Activated CD8-positive, alpha-beta T cell treated with anti-CD3 and anti-CD28 coated beads for 36 hours (primary cell): Measurements from ENCODE around the gene LAMC1. TPM values are rescaled to one million over a fixed set of nuclear protein-coding genes. Genes with fewer than 3 reads are reported as not detected.

Experiments
- ATAC-seq: fragments of 200-7000 bp; cut with Tn5 transposase; one replicate; pipeline ENCODE4 v1.10.0; 2021; ENCODE audit warnings: mild to moderate bottlenecking, moderate library complexity
- CTCF ChIA-PET: fragments of 350-600 bp; sonication (Branson Sonifier 250); formaldehyde crosslinking; loops from one replicate; lab custom pipeline; 2021; ENCODE audit warnings: antibody characterized with exemption; lab: Charles Lee
- POLR2A ChIA-PET: fragments of 350-600 bp; sonication (Branson Sonifier 250); formaldehyde crosslinking; loops from one replicate; lab custom pipeline; 2021; ENCODE audit warnings: antibody characterized with exemption; lab: Charles Lee
- DNase-seq: peaks from one replicate; pipeline ENCODE4 v3.0.0-alpha.2; 2020
- H3K27ac Mint-ChIP-seq: one replicate; pipeline ENCODE4 v1.8.0; 2021; ENCODE audit warnings: mild to moderate bottlenecking, mixed read lengths
- H3K27me3 Mint-ChIP-seq: one replicate; pipeline ENCODE4 v1.8.0; 2021; ENCODE audit warnings: mixed read lengths
- H3K36me3 Mint-ChIP-seq: one replicate; pipeline ENCODE4 v1.8.0; 2021; ENCODE audit warnings: low read depth, mixed read lengths
- H3K4me1 Mint-ChIP-seq: one replicate; pipeline ENCODE4 v1.8.0; 2021; ENCODE audit warnings: low read depth, mixed read lengths
- H3K4me3 Mint-ChIP-seq: one replicate; pipeline ENCODE4 v1.8.0; 2021; ENCODE audit warnings: mild to moderate bottlenecking, moderate library complexity, mixed read lengths
- H3K9me3 Mint-ChIP-seq: one replicate; pipeline ENCODE4 v1.8.0; 2021; ENCODE audit warnings: mixed read lengths
- intact Hi-C: fragments of 100-400 bp; cut with micrococcal nuclease; formaldehyde crosslinking; loops from one replicate; pipeline ENCODE4 v1.10.0; 2022
- total RNA-seq, 2 experiments: library from RNA; stranded (reverse); gene quantifications; one replicate each; pipeline ENCODE4 v1.2.3, GENCODE V29; 2021
- TF ChIP-seq, protein P1 (sequence below): fragments of 200-600 bp; IDR thresholded peaks from one replicate; pipeline ENCODE4 v1.8.0; 2022; ENCODE audit warnings: antibody characterized with exemption, mild to moderate bottlenecking

Gene LAMC1
- total RNA-seq, 2 experiments from 2014 or later = 0.22 to 0.23 TPM

GRCh38 chr1:182996816-182997215, 26.4 kb upstream of the LAMC1 start:
- intact Hi-C loops = no loop called here
- Mint-ChIP-seq H3K27ac (no peak overlapping the region), H3K36me3 (no peaks in the 10 kb centered on the region), H3K4me1 (no peaks in the 10 kb centered on the region), H3K9me3 (no peaks in the 10 kb centered on the region), H3K27me3 (peaks cover 26% of the 10 kb centered on the region), H3K4me3 (no peak overlapping the region)
- CTCF ChIA-PET = no interaction called here
- ATAC-seq (no peak), DNase-seq (no peak)
- TF ChIP-seq, protein P1, sequence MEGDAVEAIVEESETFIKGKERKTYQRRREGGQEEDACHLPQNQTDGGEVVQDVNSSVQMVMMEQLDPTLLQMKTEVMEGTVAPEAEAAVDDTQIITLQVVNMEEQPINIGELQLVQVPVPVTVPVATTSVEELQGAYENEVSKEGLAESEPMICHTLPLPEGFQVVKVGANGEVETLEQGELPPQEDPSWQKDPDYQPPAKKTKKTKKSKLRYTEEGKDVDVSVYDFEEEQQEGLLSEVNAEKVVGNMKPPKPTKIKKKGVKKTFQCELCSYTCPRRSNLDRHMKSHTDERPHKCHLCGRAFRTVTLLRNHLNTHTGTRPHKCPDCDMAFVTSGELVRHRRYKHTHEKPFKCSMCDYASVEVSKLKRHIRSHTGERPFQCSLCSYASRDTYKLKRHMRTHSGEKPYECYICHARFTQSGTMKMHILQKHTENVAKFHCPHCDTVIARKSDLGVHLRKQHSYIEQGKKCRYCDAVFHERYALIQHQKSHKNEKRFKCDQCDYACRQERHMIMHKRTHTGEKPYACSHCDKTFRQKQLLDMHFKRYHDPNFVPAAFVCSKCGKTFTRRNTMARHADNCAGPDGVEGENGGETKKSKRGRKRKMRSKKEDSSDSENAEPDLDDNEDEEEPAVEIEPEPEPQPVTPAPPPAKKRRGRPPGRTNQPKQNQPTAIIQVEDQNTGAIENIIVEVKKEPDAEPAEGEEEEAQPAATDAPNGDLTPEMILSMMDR = no peak
- POLR2A ChIA-PET = no interaction called here

GRCh38 chr1:182998482-182998881, 24.7 kb upstream of the LAMC1 start:
- H3K9me3 Mint-ChIP-seq = no peaks in the 10 kb centered on the region
- H3K36me3 Mint-ChIP-seq = no peaks in the 10 kb centered on the region
- H3K27ac Mint-ChIP-seq = no peak overlapping the region
- DNase-seq (no peak), ATAC-seq (no peak)
- H3K4me3 Mint-ChIP-seq = no peak overlapping the region
- intact Hi-C loops = no loop called here
- no peaks in the 10 kb centered on the region for H3K4me1 Mint-ChIP-seq
- TF ChIP-seq, protein P1 = no peak
- ChIA-PET POLR2A (no interaction called here), CTCF (no interaction called here)
- peaks cover 29% of the 10 kb centered on the region for H3K27me3 Mint-ChIP-seq

DNA sequence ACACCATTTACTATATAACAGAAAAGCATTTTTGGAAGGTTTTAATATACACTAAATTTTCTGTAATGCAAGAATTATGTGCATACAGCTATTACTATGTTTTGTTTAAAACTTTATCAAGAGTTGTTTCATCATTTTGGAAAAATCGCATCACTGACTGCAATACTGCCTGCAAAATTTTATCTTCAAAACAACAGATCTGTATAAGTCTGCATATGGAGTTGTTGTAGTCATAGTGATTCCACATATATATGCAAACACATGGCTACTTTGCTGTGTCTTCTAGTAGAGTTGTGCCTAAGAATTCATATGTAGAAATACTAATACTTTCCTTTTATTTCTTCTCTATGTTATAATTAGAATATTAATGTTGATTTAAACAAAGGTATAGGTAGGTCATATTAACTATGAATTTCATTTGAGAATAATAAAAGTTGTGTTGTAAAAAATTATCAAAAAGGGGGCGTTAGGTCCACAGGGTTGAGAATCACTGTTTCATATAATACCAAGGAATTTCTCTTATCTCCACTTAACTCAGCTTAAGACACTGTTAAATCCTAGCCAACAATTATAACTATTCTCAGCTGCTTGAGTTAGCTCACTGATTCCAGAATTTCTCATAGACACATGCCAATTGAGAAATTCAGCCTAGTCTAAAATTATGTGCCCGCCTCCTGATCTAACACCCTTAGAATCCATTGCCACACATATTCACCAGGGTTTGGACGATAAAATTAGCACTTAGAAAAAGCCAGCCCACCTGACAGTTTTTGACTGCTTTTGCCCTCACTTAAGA, 22.9 kb upstream of the LAMC1 start:
- intact Hi-C loops = no loop called here
- DNase-seq = no peak
- H3K27me3 Mint-ChIP-seq = peaks cover 37% of the 10 kb centered on the region
- CTCF ChIA-PET = interaction anchor here (1.0 kb wide), 1 partner anchor 33 kb away, joined by 3 read pairs; no protein-coding TSS in a partner anchor
- no peaks in the 10 kb centered on the region for H3K4me1 Mint-ChIP-seq
- H3K4me3 Mint-ChIP-seq = no peak overlapping the region
- TF ChIP-seq, protein P1 = no peak
- POLR2A ChIA-PET = no interaction called here
- ATAC-seq = no peak
- H3K27ac Mint-ChIP-seq = no peak overlapping the region
- H3K36me3 Mint-ChIP-seq = no peaks in the 10 kb centered on the region
- H3K9me3 Mint-ChIP-seq = no peaks in the 10 kb centered on the region

GRCh38 chr1:183002267-183002666, 21.0 kb upstream of the LAMC1 start:
- no peak for ATAC-seq
- POLR2A ChIA-PET = no interaction called here
- CTCF ChIA-PET = no interaction called here

GRCh38 chr1:183002797-183003196, 20.4 kb upstream of the LAMC1 start:
- ChIA-PET POLR2A (no interaction called here), CTCF (no interaction called here)
- Mint-ChIP-seq H3K4me1 (no peaks in the 10 kb centered on the region), H3K36me3 (no peaks in the 10 kb centered on the region), H3K4me3 (no peak overlapping the region), H3K27ac (no peak overlapping the region), H3K27me3 (peaks cover 36% of the 10 kb centered on the region), H3K9me3 (no peaks in the 10 kb centered on the region)
- no peak for DNase-seq
- intact Hi-C loops = no loop called here
- ATAC-seq = no peak
- TF ChIP-seq, protein P1 = no peak

More at GRCh38 chr1:183002267-183002666, 21.0 kb upstream of the LAMC1 start:
- Mint-ChIP-seq H3K27me3 (peaks cover 35% of the 10 kb centered on the region), H3K9me3 (no peaks in the 10 kb centered on the region), H3K4me1 (no peaks in the 10 kb centered on the region), H3K4me3 (no peak overlapping the region), H3K36me3 (no peaks in the 10 kb centered on the region), H3K27ac (no peak overlapping the region)
- intact Hi-C loops = no loop called here
- DNase-seq = no peak
- TF ChIP-seq, protein P1 = no peak
